Right lobe of liver (tissue), 4 donors: Measurements from ENCODE around the gene CYB561D2.

ENCODE experiments used
- CTCF ChIP-seq, 4 donors: fragments of 200-600 bp in 3 of 4; fragments of 450-650 bp in 1 of 4; IDR thresholded peaks; one replicate each; pipeline versions ENCODE4 v1.5.1 to v1.8.0; 2016 to 2022; ENCODE audit warnings: antibody characterized with exemption in 4 of 4, mild to moderate bottlenecking in 2 of 4
- POLR2A ChIP-seq: fragments of 450-650 bp; IDR thresholded peaks from one replicate; pipeline ENCODE4 v1.6.1; 2017; ENCODE audit warnings: antibody characterized with exemption, mild to moderate bottlenecking
- donor health status: DM: no; HTN: no; CAD: no.
- donor health status: DM: no; HTN: no; CAD: no.
- donor health status: DM: no; HTN: yes; CAD: no.

GRCh38 chr3:50374363-50375257 lies 23.9 kb downstream of the CYB561D2 start:
- TF ChIP-seq CTCF (IDR thresholded peaks at IDR 0.05), result no peak
- no peak for TF ChIP-seq POLR2A
